ENCODE measurements around the gene NTN5.
"Not testable (repeated sequence)": the region's sequence is repeated elsewhere in the genome, so short reads cannot be mapped to it uniquely, and the experiment has no call there.

Gene NTN5

DNA sequence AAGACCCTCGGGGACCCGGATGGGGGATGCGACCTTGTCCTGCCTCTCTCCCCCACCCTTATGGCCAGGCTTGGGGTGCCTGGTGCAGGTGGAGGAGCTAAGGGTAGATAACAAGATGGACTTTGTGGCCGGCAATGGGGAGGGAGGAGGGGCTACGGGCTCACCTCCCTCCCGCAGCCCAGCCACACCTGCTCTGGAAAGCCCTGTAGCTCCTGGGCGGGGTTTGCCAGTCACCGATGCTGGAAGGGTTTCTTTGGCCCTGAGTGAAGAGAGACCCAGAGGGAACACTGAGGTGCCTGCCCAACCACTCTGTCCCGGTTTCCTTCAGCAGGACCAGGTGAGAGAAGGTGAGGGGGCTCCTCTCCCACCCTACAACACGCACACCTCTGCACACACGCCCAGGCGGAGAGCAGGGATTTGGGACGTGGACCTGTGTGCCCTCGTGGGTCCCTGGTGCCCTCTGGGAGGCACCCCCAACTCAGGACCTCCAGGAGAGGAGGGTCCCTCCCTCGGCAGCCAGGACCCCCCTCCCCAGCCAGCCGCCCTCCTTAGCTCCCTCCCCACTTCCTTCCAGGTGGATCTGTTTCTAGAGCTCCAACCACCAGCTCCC lies 23.0 kb upstream of the NTN5 start, which contains the start of gene FUT2:
FUT2 (plus strand) TSS at position 229 of the 610 bp plus-strand sequence. CDS start 6,986 bp downstream, outside the sequence.
- no peak for DNase-seq

DNA sequence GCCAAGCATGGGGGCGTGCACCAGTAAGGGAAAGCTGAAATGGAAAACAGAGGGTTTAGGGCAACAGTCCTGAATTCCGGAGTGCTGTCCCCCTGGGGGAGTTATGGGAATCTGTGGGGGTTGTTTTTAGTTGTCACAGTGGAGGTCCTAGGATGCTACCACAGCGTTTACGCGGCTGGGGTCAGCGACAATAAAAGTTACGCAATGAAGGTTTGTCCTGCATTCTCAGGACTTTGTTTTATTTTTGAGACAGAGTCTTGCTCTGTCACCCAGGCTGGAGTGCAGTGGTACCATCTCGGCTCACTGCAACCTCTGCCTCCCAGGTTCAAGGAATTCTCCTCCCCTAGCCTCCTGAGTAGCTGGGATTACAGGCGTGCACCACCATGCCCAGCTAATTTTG lies 20.8 kb upstream of the NTN5 start:
- not testable (repeated sequence) for DNase-seq

DNA sequence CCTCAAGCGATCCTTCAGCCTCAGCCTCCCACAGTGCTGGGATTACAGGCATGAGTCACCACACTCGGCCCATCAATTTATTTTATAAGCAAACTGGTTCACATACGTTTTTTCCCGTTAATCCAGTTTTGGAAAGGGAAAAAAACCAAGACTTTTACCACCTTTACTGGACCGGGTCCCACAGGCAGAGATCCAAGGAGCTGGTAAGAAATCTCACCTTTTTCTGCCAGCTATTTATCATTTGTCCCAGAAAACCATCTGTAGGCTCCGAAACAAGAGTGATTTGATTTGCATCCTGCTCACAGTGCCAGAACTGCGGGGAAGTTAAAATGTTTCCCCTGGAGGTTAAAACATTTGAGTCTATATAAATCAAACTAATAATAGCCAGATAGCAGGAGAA lies 16.6 kb upstream of the NTN5 start:
- DNase-seq, result no peak

GRCh38 chr19:48687776-48688175 lies 15.0 kb upstream of the NTN5 start:
- DNase-seq, result no peak

DNA sequence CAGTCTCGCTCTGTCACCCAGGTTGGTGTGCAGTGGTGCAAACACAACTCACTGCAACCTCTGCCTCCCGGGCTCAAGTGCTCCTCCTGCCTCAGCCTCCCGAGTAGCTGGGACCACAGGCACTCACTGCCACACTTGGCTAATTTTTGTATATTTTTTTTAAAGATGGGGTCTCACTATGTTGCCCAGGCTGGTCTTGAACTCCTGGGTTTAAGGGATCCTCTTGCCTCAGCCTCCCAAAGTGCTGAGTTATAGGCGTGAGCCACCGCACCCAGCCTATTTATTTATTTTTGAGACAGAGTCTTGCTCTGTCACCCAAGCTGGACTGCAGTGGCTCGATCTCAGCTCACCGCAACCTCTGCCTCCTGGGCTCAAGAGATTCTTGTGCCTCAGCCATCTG lies 13.8 kb upstream of the NTN5 start:
- DNase-seq, result not testable (repeated sequence)

DNA sequence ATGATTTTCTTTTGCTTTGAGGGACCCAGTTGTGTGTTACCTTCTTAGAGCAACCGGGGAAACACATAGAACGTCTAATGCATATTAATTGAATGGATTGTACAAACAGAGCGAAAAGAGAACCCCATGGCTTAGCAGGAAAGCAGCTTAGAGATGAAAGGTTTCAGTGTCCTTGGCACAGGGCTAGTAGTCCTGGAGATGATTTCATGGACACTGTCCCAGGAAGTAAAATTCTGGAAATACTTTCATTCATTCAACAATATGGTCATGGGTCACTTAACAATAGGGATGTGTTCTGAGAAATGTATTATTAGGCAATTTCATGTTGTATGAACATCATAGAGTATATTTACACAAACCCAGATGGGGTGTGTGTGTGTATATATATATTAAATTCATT lies 13.3 kb upstream of the NTN5 start:
- peak; percentile 27 for DNase-seq

GRCh38 chr19:48685583-48685982 lies 12.8 kb upstream of the NTN5 start:
- no peak for DNase-seq

- DNase-seq, result peak; percentile 86
These were observed 10.5 kb upstream of the NTN5 start for GRCh38 chr19:48683349-48683748.

GRCh38 chr19:48681127-48681470 lies 8.3 kb upstream of the NTN5 start:
- DNase-seq, result no peak

DNA sequence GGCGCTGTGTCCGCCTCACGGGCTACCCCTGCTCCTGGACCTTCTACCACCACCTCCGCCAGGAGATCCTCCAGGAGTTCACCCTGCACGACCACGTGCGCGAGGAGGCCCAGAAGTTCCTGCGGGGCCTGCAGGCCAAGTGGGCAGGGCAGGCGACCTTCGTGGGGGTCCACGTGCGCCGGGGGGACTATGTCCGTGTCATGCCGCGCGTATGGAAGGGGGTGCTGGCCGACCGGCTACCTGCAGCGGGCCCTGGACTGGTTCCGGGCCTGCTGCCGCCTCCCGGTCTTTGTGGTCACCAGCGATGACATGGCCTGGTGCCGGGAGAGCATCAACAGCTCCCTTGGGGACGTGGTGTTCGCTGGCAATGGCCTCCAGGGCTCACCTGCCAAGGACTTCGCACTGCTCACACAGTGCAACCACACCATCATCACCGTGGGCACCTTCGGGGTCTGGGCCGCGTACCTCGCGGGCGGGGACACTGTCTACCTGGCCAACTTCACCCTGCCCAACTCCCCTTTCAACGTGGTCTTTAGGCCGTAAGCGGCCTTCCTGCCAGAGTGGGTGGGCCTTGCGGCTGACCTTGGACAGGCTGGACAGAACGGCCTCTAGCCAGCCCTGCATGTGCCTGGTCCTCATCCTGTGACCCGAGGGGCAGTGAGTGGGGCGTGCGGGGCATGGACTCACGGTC lies 7.8 kb upstream of the NTN5 start:
- DNase-seq, result no peak

GRCh38 chr19:48680006-48680405 lies 7.2 kb upstream of the NTN5 start:
- not testable (repeated sequence) for DNase-seq

- DNase-seq, result no peak
These were observed 5.4 kb upstream of the NTN5 start for GRCh38 chr19:48678201-48678600.

GRCh38 chr19:48676887-48677286 lies 4.1 kb upstream of the NTN5 start:
- no peak for DNase-seq

DNA sequence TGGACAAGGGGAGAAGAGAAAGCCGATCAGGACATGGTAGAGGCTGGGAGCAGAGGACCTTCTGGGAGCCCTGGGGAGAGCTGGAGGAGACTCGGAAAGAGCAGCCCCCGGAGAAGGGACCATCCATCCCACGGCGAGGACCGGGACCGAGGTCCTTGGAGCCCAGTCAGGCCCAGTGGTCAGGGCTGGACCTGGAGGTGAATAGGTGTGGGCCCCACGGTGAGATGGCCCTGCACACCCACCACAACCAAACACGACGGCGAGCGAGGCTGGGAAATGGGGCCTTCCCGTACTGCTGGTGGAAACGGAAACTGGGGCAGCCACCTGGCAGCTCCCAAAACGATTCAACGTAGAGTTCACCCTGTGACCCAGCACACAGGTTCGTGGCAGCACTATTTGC lies 3.7 kb upstream of the NTN5 start:
- DNase-seq, result no peak

- DNase-seq, result peak; percentile 89
These were observed 2.4 kb upstream of the NTN5 start for GRCh38 chr19:48674921-48675824.

- no peak for DNase-seq
These were observed 1.5 kb upstream of the NTN5 start for GRCh38 chr19:48674216-48674809.

GRCh38 chr19:48673436-48674100 lies 751 bp upstream of the NTN5 start:
- DNase-seq, result no peak

GRCh38 chr19:48671446-48671995 lies 1.3 kb downstream of the NTN5 start:
- DNase-seq, result no peak

DNA sequence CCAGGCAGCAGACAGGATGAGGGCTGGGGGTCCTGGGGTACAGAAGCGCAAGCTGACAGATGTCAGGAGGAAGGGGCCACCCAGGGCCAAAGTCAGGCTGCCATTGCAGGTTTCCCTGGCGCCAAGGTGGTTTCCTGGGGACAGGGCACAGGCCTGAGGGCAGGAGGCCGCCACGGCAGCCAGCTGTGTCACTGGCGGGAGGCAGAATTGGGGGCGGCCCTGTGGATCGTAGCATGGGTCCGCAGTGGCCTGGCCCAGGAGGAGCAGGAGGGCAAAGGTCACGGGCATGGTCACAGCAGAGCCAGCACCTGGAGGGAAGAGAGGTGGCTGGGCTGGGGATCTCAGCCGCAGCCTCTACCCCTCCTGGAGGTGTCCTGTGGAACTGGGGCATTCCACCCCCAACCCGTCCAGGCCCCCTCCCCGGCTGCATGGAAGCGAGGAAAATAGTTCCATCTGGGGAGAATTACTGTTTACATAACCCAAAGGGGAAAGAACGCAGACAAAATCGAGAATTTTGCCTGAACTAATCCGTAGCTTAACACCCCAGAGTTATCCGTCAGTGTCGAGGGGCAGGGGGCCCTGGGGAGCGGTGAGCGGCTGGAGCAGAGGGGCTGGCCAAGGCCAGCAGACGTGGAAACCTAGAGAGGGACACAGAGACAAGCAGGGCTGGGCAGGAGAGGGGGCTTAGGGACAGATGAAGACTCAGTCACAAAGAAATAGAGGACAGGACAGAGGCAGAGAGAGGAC lies 1.9 kb downstream of the NTN5 start:
- DNase-seq, result no peak

GRCh38 chr19:48669903-48670668 lies 2.7 kb downstream of the NTN5 start:
- DNase-seq, result no peak

DNA sequence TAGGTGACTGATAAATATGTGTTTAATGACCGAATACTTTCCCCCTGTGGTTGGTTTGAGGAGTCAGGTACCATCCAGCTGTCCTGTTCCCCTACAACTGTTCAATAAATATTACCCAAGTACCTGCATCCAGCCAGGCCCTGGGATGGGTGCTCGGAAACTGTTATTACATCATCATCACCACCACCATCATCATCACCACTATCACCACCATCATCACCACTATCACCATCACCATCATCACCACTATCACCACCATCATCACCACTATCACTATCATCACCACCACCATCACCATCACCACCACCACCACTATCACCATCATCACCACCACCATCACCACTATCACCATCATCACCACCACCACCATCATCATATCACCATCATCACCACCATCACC lies 4.1 kb downstream of the NTN5 start:
- DNase-seq, result no peak

Data from midbrain (tissue), 1 donor.